PC-9 (cell line): ENCODE results near the gene PGBD5.

Experiments
- CTCF ChIP-seq: fragments of 200-600 bp; sonication (generic); conservative IDR thresholded peaks from 2 replicates; pipeline ENCODE4 v1.6.1; 2017; ENCODE audit warnings: mixed run types, antibody characterized with exemption, mild to moderate bottlenecking, moderate library complexity
- EZH2 ChIP-seq: fragments of 200-600 bp; sonication (generic); IDR thresholded peaks from 2 replicates; pipeline ENCODE4 v1.8.0; 2017; ENCODE audit warnings: antibody characterized with exemption, low read depth

DNA sequence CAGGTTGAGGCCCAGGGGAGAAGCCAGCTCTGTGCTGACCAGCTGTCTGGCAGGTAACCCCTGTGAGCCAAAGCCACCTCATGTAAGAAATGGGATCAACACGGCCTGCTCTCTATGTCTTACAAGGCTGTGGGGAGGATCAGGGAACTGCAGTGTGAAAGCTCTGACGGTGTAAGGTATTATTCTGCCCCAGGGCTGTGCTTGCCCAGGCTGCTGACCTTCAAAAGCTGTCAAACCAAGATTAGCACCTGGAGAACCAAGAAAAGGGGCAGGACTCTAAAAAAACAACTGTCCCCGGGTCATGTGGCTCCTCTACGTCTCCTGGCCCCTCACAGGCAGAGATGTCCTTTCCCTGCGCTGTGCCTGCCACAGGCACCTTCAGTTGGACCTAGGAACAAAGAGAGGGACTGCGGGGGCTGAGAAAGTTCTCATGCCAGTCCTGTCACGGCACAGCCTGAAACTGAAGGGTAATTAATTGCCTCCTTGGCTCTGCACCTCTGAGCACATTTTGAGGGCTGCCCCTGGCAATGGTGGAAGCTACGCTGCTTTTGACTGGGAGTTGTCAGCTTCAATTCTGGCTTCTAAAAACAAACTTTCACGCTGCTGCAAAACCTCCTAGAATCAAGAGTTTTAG, 77.6 kb downstream of the PGBD5 start:
- TF ChIP-seq CTCF (no peak), EZH2 (no peak)
